ENCODE measurements around the gene KBTBD13. TPM values are rescaled to one million over a fixed set of nuclear protein-coding genes. Genes with fewer than 3 reads are reported as not detected.

The KBTBD13 gene
- total RNA-seq, 1 donor from 2014 or later: not detected

DNA sequence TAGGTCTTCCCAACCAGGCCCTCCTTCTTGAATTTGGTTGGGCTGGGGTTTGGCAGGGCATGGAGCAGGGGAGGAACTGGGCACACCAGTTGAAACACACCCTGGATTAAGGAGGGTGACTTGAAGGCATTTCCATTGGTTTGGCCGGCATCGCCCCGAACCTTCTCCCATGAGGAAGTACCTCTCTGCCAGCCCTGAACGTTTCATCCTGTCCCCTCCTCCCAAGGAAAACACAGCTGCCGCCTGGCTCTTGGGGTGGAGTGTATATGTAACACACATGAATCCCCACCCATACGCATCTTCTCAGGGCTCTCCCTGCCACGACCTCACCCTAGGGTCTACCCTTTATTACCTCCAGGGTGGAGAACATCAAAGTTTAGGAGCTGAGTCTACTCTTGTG is 23.9 kb downstream of the KBTBD13 start:
- H3K4me3 Mint-ChIP-seq: no peak overlapping the region
- Histone ChIP-seq H4K20me1 (ENCODE audit: low read depth) (no peaks in the 10 kb centered on the region), H3K4me1 (no peaks in the 10 kb centered on the region), H3F3A (ENCODE audit: low read depth) (peaks cover 2% of the 10 kb centered on the region), H3K36me3 (no peaks in the 10 kb centered on the region), H2AFZ (replicated peaks) (no peak overlapping the region), H3K4me3 (no peak overlapping the region), H3K4me2 (no peak overlapping the region), H3K27ac (no peak overlapping the region), H3K27me3 (peaks cover 16% of the 10 kb centered on the region), H3K79me2 (ENCODE audit: low read depth) (no peaks in the 10 kb centered on the region), H3K9me3 (ENCODE audit: low read depth) (no peaks in the 10 kb centered on the region), H3K9ac (no peak overlapping the region)
- H3K27me3 Mint-ChIP-seq (ENCODE audit: insufficient read depth, low read depth): peaks cover 2% of the 10 kb centered on the region
- DNase-seq (ENCODE audit: low spot score): no peak
- H3K9me3 Mint-ChIP-seq: no peaks in the 10 kb centered on the region
- peaks cover 20% of the 10 kb centered on the region for H3K36me3 Mint-ChIP-seq
- H3K27ac Mint-ChIP-seq: no peak overlapping the region
- TF ChIP-seq EZH2phosphoT487 (IDR thresholded peaks at IDR 0.05): no peak
- TF ChIP-seq EZH2 (IDR thresholded peaks at IDR 0.05): no peak
- TF ChIP-seq, protein P1, sequence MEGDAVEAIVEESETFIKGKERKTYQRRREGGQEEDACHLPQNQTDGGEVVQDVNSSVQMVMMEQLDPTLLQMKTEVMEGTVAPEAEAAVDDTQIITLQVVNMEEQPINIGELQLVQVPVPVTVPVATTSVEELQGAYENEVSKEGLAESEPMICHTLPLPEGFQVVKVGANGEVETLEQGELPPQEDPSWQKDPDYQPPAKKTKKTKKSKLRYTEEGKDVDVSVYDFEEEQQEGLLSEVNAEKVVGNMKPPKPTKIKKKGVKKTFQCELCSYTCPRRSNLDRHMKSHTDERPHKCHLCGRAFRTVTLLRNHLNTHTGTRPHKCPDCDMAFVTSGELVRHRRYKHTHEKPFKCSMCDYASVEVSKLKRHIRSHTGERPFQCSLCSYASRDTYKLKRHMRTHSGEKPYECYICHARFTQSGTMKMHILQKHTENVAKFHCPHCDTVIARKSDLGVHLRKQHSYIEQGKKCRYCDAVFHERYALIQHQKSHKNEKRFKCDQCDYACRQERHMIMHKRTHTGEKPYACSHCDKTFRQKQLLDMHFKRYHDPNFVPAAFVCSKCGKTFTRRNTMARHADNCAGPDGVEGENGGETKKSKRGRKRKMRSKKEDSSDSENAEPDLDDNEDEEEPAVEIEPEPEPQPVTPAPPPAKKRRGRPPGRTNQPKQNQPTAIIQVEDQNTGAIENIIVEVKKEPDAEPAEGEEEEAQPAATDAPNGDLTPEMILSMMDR (IDR thresholded peaks at IDR 0.05): no peak
- no peaks in the 10 kb centered on the region for H3K4me1 Mint-ChIP-seq

DNA sequence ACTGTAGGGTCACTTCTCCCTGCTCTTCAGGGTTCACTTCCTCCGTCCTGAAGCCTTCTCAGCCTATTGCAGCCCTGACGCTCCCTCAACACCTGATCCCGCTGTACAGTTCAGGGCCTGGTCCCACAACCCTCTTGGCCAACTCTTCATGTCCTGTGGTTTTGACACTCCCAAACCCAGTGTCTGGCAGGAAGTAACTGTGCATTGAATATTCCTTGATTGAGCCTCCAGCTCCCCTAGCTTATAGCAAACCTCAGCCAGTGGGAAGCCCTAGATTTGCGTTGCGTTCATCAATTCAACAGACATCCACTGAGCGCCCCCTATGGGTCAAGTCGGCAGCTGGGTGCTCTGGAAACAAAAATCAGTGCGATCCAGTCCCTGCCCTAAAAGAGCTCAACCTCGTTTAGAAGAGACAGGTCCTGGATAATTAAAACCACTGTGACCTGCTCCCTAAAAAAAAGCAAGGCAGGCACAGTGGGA is 24.9 kb downstream of the KBTBD13 start:
- Mint-ChIP-seq H3K27me3 (ENCODE audit: insufficient read depth, low read depth) (peaks cover 2% of the 10 kb centered on the region), H3K27ac (peak overlapping the region; percentile 46), H3K36me3 (peaks cover 22% of the 10 kb centered on the region), H3K4me3 (no peak overlapping the region), H3K4me1 (no peaks in the 10 kb centered on the region), H3K9me3 (no peaks in the 10 kb centered on the region)
- Histone ChIP-seq H3K4me1 (no peaks in the 10 kb centered on the region), H4K20me1 (ENCODE audit: low read depth) (no peaks in the 10 kb centered on the region), H3F3A (ENCODE audit: low read depth) (peaks cover 2% of the 10 kb centered on the region), H3K36me3 (no peaks in the 10 kb centered on the region), H3K27ac (no peak overlapping the region), H3K27me3 (peaks cover 16% of the 10 kb centered on the region), H3K4me3 (peak overlapping the region; percentile 43), H3K9me3 (ENCODE audit: low read depth) (no peaks in the 10 kb centered on the region), H3K79me2 (ENCODE audit: low read depth) (no peaks in the 10 kb centered on the region), H3K9ac (no peak overlapping the region), H2AFZ (replicated peaks) (peak overlapping the region; percentile 67), H3K4me2 (peak overlapping the region; percentile 78)
- peak; percentile 90 for DNase-seq (ENCODE audit: low spot score)
- TF ChIP-seq EZH2 (IDR thresholded peaks at IDR 0.05) (peak; percentile 32), EZH2phosphoT487 (IDR thresholded peaks at IDR 0.05) (no peak)
- TF ChIP-seq, protein P1 (IDR thresholded peaks at IDR 0.05): peak; percentile 97

GRCh38 chr15:65101891-65102708 is 25.6 kb downstream of the KBTBD13 start:
- H3K9me3 ChIP-seq (ENCODE audit: low read depth): no peaks in the 10 kb centered on the region
- Mint-ChIP-seq H3K4me1 (no peaks in the 10 kb centered on the region), H3K9me3 (no peaks in the 10 kb centered on the region), H3K36me3 (peaks cover 22% of the 10 kb centered on the region), H3K27me3 (ENCODE audit: insufficient read depth, low read depth) (peaks cover 2% of the 10 kb centered on the region), H3K27ac (peak overlapping the region; percentile 46), H3K4me3 (no peak overlapping the region)
- no peaks in the 10 kb centered on the region for H3K36me3 ChIP-seq
- TF ChIP-seq, protein P1 (IDR thresholded peaks at IDR 0.05): peak; percentile 2
- no peak for TF ChIP-seq EZH2phosphoT487 (IDR thresholded peaks at IDR 0.05)
- peak overlapping the region; percentile 78 for H3K4me2 ChIP-seq
- no peaks in the 10 kb centered on the region for H3K79me2 ChIP-seq (ENCODE audit: low read depth)
- peak; percentile 61 for DNase-seq (ENCODE audit: low spot score)
- H2AFZ ChIP-seq (replicated peaks): peak overlapping the region; percentile 67
- H3K4me1 ChIP-seq: no peaks in the 10 kb centered on the region
- peak overlapping the region; percentile 43 for H3K4me3 ChIP-seq
- no peaks in the 10 kb centered on the region for H4K20me1 ChIP-seq (ENCODE audit: low read depth)
- H3K27ac ChIP-seq: no peak overlapping the region
- peaks cover 16% of the 10 kb centered on the region for H3K27me3 ChIP-seq
- H3F3A ChIP-seq (ENCODE audit: low read depth): peaks cover 2% of the 10 kb centered on the region
- no peak overlapping the region for H3K9ac ChIP-seq

All from neural progenitor cell (in vitro differentiated cells).